Measurements from ENCODE around the gene DPYD.

DNA sequence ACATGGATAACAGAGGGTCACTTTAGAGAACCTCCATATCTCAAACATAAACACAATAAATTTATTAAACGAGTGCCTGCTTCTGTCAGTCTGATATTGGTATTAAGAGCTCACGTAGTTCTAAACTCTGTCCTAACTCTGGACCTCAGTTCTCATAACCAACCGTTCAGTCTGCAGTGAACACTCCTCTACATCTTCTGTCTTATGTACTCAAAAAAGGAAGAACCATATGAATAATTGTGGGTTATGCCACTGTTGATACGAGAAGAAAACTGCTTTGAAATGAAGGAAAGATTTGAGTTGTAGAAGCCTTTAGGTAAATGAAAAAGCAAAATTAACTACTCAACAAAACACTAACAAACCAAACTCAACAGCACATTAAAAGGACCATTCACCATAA, 53.7 kb downstream of the DPYD start:
- TF ChIP-seq POLR2A (IDR thresholded peaks at IDR 0.05; ENCODE audit: low read depth, low read length) (no peak), TAF1 (IDR thresholded peaks at IDR 0.05; ENCODE audit: low read depth, low read length) (no peak), POLR2AphosphoS5 (IDR thresholded peaks at IDR 0.05; ENCODE audit: low read depth, low read length) (no peak), PAX5 (IDR thresholded peaks at IDR 0.05; ENCODE audit: insufficient read depth, low read length, severe bottlenecking) (no peak), POU2F2 (IDR thresholded peaks at IDR 0.05; ENCODE audit: low read depth, low read length) (no peak), SPI1 (IDR thresholded peaks at IDR 0.05; ENCODE audit: low read depth, low read length) (no peak)
